NCI-H446 treated with DMSO at 0.1 percent for 48 hours (cell line): ENCODE results near the gene MYH6.
"Not testable (repeated sequence)": the region's sequence is repeated elsewhere in the genome, so short reads cannot be mapped to it uniquely, and the experiment has no call there.

Experiments
- DNase-seq: peaks from one replicate; lab custom pipeline; 2025; lab: John Stamatoyannopoulos, UW

MYH6 gene

DNA sequence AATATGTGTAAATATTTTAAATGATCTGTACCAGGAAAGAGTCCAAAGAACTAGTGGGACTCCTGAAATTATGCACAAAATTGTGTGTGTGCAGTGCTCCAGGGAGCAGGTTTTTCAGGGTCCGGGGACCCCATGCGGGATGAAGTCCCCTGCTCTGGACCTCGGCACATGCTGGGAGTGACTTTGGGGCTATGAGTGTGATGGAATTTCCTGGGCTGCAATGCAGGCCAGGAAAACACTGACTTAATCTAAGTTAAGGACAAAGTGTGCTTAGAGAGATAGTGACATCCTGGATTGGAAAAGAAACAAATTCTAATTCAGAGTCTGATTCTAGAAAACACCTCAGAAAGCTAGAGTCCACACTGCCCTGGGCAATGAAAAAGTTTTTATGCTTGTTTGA lies 6.2 kb upstream of the MYH6 start:
- no peak for DNase-seq

- DNase-seq, result no peak
Measured at GRCh38 chr14:23413681-23414080, 5.6 kb upstream of the MYH6 start.

DNA sequence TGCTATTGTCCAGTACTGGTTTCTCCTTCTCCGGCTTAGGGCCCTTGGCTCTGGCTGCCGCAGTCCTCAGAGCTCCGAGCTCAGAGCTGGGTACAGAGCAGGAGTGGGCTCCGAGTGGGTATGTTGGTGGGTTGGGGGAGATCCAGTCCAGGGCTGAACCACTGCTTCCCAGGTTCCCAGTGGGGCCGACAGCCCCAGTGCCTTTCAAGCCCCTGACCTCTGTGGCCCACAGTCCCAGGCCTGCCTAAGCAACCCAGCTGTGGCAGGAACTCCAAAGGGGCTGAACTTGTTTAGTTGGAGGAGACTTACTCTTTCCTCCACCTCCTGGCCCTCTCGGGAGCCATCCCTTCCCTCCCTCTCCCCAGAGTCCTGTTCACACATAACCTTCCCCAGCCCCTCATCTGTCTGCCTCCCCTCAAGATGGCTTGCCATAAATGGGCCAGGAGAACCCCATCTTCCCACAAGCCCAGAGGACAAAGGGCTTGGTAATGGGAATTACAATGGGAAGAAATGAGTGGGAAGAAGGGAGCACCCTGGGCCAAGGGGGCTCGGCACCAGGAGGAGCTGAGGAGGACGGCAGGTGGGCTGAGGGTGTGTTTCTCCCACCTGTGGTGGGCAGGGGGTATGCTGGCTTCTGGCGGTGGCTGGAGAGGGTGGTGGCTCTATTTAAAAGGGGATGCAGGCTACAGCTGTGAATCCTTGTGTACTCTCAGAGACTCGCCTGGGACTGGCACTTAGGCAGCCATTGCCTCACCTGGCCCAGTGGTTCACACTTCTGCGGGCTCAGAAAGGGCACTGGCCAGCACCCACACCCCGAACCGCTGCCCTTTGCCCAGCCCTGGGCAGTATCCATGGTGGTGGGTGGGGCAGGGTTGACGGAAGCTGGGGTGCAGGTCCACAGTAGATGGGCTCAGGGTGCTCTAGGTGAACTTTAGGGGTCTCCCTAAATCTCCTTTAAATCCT lies 3.8 kb upstream of the MYH6 start:
- no peak for DNase-seq

- no peak for DNase-seq
Measured at GRCh38 chr14:23409966-23410635, 2.0 kb upstream of the MYH6 start.

GRCh38 chr14:23409475-23409874 lies 1.4 kb upstream of the MYH6 start:
- DNase-seq, result no peak

DNA sequence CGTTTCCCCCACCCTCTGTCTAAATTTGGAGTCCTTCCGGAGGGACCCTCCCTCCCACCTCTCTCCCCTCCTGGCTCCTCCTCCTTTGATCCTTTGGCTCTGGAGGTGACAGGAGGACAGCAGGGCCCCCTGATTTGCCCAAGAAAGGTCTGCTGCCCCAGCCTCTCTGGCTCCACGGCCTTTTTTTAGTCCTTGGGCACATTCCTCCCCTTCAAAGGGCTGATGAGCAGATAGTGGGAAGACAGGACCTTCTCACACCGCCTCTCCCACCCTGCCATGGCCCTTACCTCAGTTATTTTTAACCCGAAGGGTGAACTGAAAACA lies 196 bp upstream of the MYH6 start:
- DNase-seq, result no peak

GRCh38 chr14:23406725-23407355 lies 1.2 kb downstream of the MYH6 start:
- DNase-seq, result no peak

GRCh38 chr14:23406244-23406643 lies 1.8 kb downstream of the MYH6 start:
- no peak for DNase-seq

- no peak for DNase-seq
Measured at GRCh38 chr14:23405516-23406025, 2.5 kb downstream of the MYH6 start.

- no peak for DNase-seq
Measured at GRCh38 chr14:23405096-23405495, 3.0 kb downstream of the MYH6 start.

DNA sequence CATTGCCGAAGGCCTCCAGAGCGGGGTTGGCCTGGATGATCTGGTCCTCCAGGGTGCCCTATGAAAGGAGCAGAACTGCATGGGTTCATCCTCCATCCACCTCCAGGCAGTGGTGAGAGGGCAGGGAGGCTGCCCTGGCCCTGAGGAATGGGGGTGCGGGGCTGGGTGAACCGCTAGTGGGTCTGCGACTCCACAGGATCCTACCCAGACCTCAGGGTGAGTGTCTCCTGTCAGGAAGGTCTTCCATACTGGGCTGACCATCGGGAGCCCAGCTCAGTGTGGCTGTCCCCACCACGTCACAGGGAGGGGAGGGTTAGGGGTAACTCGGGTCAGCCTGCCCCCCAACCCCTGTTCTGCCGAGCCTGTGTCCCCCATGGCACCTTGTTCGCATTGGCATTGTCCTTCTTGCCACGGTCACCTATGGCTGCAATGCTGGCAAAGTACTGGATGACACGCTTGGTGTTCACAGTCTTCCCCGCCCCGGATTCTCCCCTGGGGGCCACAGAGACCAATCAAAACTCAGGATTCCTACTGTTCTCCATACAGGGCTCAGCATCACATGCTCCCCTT lies 3.7 kb downstream of the MYH6 start:
- DNase-seq, result no peak

DNA sequence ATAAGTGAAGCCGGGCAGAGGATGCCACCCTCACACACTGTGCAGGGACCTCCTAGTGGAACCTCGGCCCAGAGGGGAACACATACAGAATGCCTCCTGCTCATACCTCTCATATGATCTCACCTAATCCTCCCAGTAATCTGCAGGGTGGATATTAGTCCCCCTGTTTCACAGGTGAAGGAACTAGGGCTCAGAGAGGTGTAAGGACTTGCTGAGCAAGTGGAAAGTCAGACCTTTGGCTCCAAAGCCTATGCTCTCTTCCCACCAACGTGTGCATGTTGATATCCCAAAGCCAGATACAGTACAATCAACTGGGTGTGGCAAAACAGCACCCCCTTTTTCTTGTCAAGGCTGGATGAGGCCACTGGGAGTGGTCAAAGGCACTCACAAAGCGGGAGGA lies 4.2 kb downstream of the MYH6 start:
- no peak for DNase-seq

- no peak for DNase-seq
Measured at GRCh38 chr14:23403139-23403438, 5.0 kb downstream of the MYH6 start.

DNA sequence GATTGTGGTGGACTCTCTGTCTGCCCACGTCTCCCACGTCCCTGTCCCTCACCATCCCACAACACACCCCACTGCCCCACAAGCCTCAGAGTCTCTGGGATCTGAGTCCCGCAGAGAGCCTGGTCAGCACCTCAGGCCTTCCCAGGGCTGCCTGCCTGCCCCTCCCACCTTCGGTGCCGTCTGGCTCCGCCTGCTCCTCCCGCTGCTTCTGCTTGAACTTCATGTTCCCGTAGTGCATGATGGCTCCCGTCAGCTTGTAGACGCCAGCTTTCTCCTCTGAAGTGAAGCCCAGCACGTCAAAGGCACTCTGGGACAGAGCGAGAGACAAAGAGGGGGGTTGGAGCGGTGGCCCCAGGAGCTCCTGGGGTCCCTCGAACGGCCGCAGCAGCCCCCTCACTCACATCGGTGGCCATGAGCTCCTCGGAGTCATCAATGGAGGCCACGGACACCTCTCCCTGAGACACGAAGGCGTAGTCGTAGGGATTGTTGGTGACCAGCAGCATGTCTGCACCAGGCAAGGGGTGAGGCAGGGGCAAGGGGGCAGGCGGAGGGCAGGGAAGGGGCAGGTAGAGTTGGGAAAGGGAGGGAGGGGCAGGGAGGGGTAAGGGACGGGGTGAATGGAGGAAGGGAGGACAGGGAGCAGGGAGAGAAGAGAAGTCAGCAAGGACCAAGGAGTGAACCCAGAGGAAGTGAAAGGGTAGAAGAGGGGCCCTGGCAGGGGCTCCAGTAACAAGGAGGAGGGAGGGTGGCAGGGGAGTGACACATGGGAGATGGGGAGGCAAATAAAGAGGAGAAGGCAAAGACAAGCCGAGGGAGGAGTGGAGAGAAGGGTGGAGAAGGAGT lies 5.6 kb downstream of the MYH6 start:
- no peak for DNase-seq

GRCh38 chr14:23401291-23401690 lies 6.8 kb downstream of the MYH6 start:
- DNase-seq, result no peak

GRCh38 chr14:23400496-23401149 lies 7.5 kb downstream of the MYH6 start:
- DNase-seq, result not testable (repeated sequence)

DNA sequence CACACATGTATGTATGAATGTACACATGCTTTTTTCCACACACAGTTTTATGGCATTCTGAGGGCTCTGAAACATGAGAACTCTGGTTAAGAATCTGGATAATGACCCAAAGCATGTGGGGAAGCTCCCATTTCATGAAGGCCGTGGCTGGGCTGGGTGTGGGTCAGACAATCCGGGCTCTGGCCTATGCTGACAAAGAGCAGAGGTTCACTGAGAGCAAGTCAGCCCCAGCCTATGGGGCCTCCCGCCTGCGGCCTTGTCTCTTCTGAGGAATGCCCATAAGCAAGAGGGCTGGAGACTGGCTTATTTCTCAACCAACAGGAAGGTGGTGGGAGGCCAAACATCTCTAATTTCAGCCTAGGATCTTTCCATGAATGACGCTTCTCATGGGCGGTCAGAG lies 8.5 kb downstream of the MYH6 start:
- no peak for DNase-seq

DNA sequence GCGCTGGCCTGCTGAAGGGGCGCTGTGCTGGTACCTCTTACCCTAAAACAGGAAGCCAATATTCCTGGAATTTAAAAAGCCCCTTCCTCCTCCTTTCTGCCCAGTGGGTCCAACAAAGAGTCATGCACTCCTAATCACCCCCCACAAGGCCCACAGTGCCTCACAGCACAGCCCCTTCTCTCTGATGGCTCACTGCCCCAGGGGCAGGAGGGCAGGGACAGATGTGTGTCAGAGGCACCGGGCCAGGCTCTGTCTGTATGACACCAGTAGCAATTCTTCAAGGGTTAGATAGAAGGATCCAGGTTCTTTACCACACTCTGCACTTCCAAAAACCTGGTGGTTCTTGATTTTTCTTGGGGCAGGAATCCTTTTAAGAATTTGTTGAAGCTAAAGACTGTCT lies 8.9 kb downstream of the MYH6 start:
- DNase-seq, result no peak

DNA sequence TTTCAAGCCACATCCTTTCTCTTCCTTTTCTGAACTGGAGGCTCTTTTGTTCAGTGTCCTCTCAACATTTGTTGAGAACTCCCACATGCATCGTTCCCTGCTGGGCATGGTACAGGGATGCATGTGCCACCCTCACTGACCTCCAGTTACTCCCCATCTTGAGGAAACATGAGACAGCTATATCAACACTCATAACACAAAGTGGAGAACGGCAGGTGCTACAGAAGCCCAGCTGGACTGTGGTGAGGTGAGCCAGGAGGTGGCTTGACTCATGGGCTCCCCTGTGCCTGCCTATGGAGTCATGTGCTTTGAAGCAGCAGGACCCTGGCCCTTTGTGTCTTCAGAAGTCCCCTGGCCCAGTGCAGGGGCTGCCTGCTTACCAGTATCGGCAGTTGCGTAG lies 9.7 kb downstream of the MYH6 start:
- no peak for DNase-seq

DNA sequence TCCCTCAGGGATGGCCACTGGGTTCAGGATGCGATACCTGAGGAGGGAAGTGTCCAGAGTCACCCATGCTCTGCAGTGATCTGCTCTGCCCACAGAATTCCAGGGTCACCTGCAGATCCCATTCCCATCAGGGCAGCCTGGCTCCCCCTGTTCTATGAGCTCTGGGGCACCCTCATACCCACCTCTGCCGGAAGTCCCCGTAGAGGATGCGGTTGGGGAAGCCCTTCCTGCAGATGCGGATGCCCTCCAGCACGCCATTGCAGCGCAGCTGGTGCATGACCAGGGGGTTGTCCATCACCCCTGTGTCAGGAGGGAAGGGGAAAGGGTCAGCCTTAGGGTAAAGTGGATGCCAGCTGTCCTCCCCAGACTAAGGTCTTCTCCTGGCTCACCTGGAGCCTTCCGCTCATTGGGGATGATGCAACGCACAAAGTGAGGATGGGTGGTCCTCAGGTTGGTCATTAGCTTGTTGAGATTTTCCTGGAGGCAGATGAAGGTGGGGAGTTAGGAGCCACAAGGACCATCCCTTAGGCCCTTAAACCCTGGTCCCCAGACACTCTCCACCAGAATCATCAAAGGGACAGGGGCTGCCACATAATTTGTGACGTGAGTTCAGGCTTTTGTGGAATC lies 11.2 kb downstream of the MYH6 start:
- DNase-seq, result no peak

GRCh38 chr14:23396126-23396525 lies 11.9 kb downstream of the MYH6 start:
- DNase-seq, result no peak
